ENCODE data around the gene PLXND1.

PLXND1 gene

DNA sequence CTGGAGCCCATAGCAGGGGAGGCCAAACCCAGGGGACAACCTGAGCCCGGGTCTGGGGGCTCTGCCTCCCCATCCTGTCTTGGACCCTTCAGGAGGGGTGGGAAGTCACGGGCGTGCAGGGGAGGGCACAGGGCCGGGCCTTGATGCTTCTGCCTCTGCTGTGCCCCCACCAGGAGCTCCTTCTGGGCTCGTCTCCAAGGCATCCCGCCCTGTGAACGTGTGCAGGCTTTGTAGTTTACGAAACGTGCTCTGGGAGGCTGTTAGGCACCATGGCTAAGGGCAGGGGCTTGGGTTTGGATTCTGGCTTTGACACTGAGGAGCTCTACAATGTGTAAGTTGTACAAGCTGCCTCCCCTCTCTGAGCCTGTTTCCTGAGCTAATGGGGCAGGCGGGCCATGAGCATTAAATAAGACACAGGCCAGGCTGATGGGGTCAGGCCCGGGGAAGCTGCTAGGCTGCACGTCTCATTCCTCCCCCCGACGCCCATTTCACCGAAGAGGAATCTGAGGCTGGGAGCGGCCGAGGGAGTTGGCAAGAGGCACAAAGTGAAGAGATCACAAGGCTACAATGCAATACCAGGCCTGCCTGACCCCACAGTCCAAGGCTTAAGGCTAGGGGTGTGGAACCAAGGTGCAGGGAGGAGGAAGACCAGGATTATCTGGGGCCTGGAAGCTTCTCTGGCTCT, 19.6 kb downstream of the PLXND1 start:
- DNase-seq (ENCODE audit: low read depth, low spot score) = no peak
- Histone ChIP-seq H3K9ac (ENCODE audit: insufficient read length, low read depth) (no peak overlapping the region), H3K4me3 (ENCODE audit: insufficient read length, low read depth) (no peak overlapping the region), H3K27me3 (ENCODE audit: insufficient read depth, insufficient read length) (no peaks in the 10 kb centered on the region), H3K4me1 (ENCODE audit: insufficient read depth, insufficient read length) (peaks cover 25% of the 10 kb centered on the region), H3K9me3 (ENCODE audit: insufficient read depth, low read length) (no peaks in the 10 kb centered on the region), H3K36me3 (ENCODE audit: insufficient read depth, insufficient read length, low read length) (peaks cover 96% of the 10 kb centered on the region)
- no peak for TF ChIP-seq YY1 (IDR thresholded peaks at IDR 0.05; ENCODE audit: insufficient read depth, insufficient read length)
- TF ChIP-seq ZNF274 (IDR thresholded peaks at IDR 0.05; ENCODE audit: low read depth, low read length) = no peak
- TF ChIP-seq SUZ12 (IDR thresholded peaks at IDR 0.05; ENCODE audit: extremely low read depth, insufficient read depth, insufficient read length) = no peak

GRCh38 chr3:129585949-129586657, 20.4 kb downstream of the PLXND1 start:
- H3K4me1 ChIP-seq (ENCODE audit: insufficient read depth, insufficient read length) = peaks cover 20% of the 10 kb centered on the region
- H3K36me3 ChIP-seq (ENCODE audit: insufficient read depth, insufficient read length, low read length) = peaks cover 98% of the 10 kb centered on the region
- TF ChIP-seq YY1 (IDR thresholded peaks at IDR 0.05; ENCODE audit: insufficient read depth, insufficient read length) (no peak), ZNF274 (IDR thresholded peaks at IDR 0.05; ENCODE audit: low read depth, low read length) (no peak), SUZ12 (IDR thresholded peaks at IDR 0.05; ENCODE audit: extremely low read depth, insufficient read depth, insufficient read length) (no peak)
- DNase-seq (ENCODE audit: low read depth, low spot score) = no peak
- no peaks in the 10 kb centered on the region for H3K27me3 ChIP-seq (ENCODE audit: insufficient read depth, insufficient read length)
- H3K4me3 ChIP-seq (ENCODE audit: insufficient read length, low read depth) = no peak overlapping the region
- no peak overlapping the region for H3K9ac ChIP-seq (ENCODE audit: insufficient read length, low read depth)
- no peaks in the 10 kb centered on the region for H3K9me3 ChIP-seq (ENCODE audit: insufficient read depth, low read length)

DNA sequence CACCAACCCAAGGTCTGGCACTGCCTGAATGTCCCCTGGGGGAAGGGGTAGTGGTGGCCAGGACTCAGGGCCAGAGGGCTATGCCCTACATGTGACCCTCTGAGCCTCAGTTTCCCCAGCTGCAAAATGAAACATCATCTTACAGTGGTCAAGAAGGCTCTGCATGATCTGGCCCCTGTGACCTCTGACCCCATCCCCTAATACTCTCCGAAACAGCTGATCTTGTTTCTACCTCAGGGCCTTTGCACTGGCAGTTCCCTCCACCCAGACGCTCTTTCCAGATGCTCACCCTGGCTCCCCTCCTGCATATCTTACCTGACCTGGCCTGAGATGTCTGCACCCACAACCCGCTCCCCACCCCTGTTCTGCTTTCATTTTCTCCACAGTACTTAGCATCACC, 21.8 kb downstream of the PLXND1 start:
- H3K27me3 ChIP-seq (ENCODE audit: insufficient read depth, insufficient read length) = no peaks in the 10 kb centered on the region
- H3K9me3 ChIP-seq (ENCODE audit: insufficient read depth, low read length) = no peaks in the 10 kb centered on the region
- H3K36me3 ChIP-seq (ENCODE audit: insufficient read depth, insufficient read length, low read length) = peaks cover 100% of the 10 kb centered on the region
- H3K4me1 ChIP-seq (ENCODE audit: insufficient read depth, insufficient read length) = peaks cover 11% of the 10 kb centered on the region
- no peak overlapping the region for H3K9ac ChIP-seq (ENCODE audit: insufficient read length, low read depth)
- no peak for DNase-seq (ENCODE audit: low read depth, low spot score)
- no peak overlapping the region for H3K4me3 ChIP-seq (ENCODE audit: insufficient read length, low read depth)
- TF ChIP-seq SUZ12 (IDR thresholded peaks at IDR 0.05; ENCODE audit: extremely low read depth, insufficient read depth, insufficient read length) (no peak), YY1 (IDR thresholded peaks at IDR 0.05; ENCODE audit: insufficient read depth, insufficient read length) (no peak), ZNF274 (IDR thresholded peaks at IDR 0.05; ENCODE audit: low read depth, low read length) (no peak)

- no peaks in the 10 kb centered on the region for H3K9me3 ChIP-seq (ENCODE audit: insufficient read depth, low read length)
- DNase-seq (ENCODE audit: low read depth, low spot score) = no peak
- H3K4me3 ChIP-seq (ENCODE audit: insufficient read length, low read depth) = no peak overlapping the region
- no peak for TF ChIP-seq YY1 (IDR thresholded peaks at IDR 0.05; ENCODE audit: insufficient read depth, insufficient read length)
- TF ChIP-seq ZNF274 (IDR thresholded peaks at IDR 0.05; ENCODE audit: low read depth, low read length) = no peak
- no peak for TF ChIP-seq SUZ12 (IDR thresholded peaks at IDR 0.05; ENCODE audit: extremely low read depth, insufficient read depth, insufficient read length)
- H3K36me3 ChIP-seq (ENCODE audit: insufficient read depth, insufficient read length, low read length) = peaks cover 100% of the 10 kb centered on the region
- H3K4me1 ChIP-seq (ENCODE audit: insufficient read depth, insufficient read length) = peaks cover 6% of the 10 kb centered on the region
- H3K27me3 ChIP-seq (ENCODE audit: insufficient read depth, insufficient read length) = no peaks in the 10 kb centered on the region
- no peak overlapping the region for H3K9ac ChIP-seq (ENCODE audit: insufficient read length, low read depth)
These were observed 23.2 kb downstream of the PLXND1 start for GRCh38 chr3:129583289-129583688.

DNA sequence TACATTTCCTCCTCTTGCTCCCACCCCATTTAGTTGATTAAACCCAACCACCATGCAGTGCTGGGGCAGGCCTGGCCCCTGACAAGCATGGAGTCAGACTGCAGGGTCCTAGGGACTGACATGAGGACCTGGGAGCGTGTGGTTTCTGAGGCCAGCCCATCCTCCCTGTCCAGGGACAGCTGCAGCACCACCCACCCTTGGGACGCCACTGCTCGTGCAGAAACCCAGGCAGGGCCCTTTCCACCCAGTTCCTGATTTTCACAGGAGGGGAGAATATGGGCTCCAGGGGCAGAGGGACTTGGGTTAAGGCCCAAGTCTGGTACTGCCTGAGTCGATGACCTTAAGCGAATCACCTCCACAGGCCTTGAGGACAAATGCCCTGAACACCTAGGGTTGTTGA, 23.7 kb downstream of the PLXND1 start:
- peaks cover 100% of the 10 kb centered on the region for H3K36me3 ChIP-seq (ENCODE audit: insufficient read depth, insufficient read length, low read length)
- no peak for DNase-seq (ENCODE audit: low read depth, low spot score)
- no peak overlapping the region for H3K9ac ChIP-seq (ENCODE audit: insufficient read length, low read depth)
- no peaks in the 10 kb centered on the region for H3K9me3 ChIP-seq (ENCODE audit: insufficient read depth, low read length)
- no peak overlapping the region for H3K4me3 ChIP-seq (ENCODE audit: insufficient read length, low read depth)
- H3K4me1 ChIP-seq (ENCODE audit: insufficient read depth, insufficient read length) = peaks cover 2% of the 10 kb centered on the region
- TF ChIP-seq SUZ12 (IDR thresholded peaks at IDR 0.05; ENCODE audit: extremely low read depth, insufficient read depth, insufficient read length) (no peak), YY1 (IDR thresholded peaks at IDR 0.05; ENCODE audit: insufficient read depth, insufficient read length) (no peak), ZNF274 (IDR thresholded peaks at IDR 0.05; ENCODE audit: low read depth, low read length) (no peak)
- no peaks in the 10 kb centered on the region for H3K27me3 ChIP-seq (ENCODE audit: insufficient read depth, insufficient read length)

GRCh38 chr3:129581623-129582022, 24.9 kb downstream of the PLXND1 start:
- peaks cover 99% of the 10 kb centered on the region for H3K36me3 ChIP-seq (ENCODE audit: insufficient read depth, insufficient read length, low read length)
- H3K27me3 ChIP-seq (ENCODE audit: insufficient read depth, insufficient read length) = no peaks in the 10 kb centered on the region
- no peak overlapping the region for H3K4me3 ChIP-seq (ENCODE audit: insufficient read length, low read depth)
- H3K9me3 ChIP-seq (ENCODE audit: insufficient read depth, low read length) = no peaks in the 10 kb centered on the region
- no peak for DNase-seq (ENCODE audit: low read depth, low spot score)
- no peak for TF ChIP-seq ZNF274 (IDR thresholded peaks at IDR 0.05; ENCODE audit: low read depth, low read length)
- TF ChIP-seq YY1 (IDR thresholded peaks at IDR 0.05; ENCODE audit: insufficient read depth, insufficient read length) = no peak
- TF ChIP-seq SUZ12 (IDR thresholded peaks at IDR 0.05; ENCODE audit: extremely low read depth, insufficient read depth, insufficient read length) = no peak
- H3K4me1 ChIP-seq (ENCODE audit: insufficient read depth, insufficient read length) = peaks cover 7% of the 10 kb centered on the region
- no peak overlapping the region for H3K9ac ChIP-seq (ENCODE audit: insufficient read length, low read depth)

GRCh38 chr3:129579991-129580390, 26.5 kb downstream of the PLXND1 start:
- Histone ChIP-seq H3K36me3 (ENCODE audit: insufficient read depth, insufficient read length, low read length) (peaks cover 99% of the 10 kb centered on the region), H3K4me3 (ENCODE audit: insufficient read length, low read depth) (no peak overlapping the region), H3K9ac (ENCODE audit: insufficient read length, low read depth) (no peak overlapping the region), H3K4me1 (ENCODE audit: insufficient read depth, insufficient read length) (peaks cover 21% of the 10 kb centered on the region), H3K27me3 (ENCODE audit: insufficient read depth, insufficient read length) (no peaks in the 10 kb centered on the region), H3K9me3 (ENCODE audit: insufficient read depth, low read length) (no peaks in the 10 kb centered on the region)
- no peak for DNase-seq (ENCODE audit: low read depth, low spot score)
- no peak for TF ChIP-seq YY1 (IDR thresholded peaks at IDR 0.05; ENCODE audit: insufficient read depth, insufficient read length)
- no peak for TF ChIP-seq ZNF274 (IDR thresholded peaks at IDR 0.05; ENCODE audit: low read depth, low read length)
- TF ChIP-seq SUZ12 (IDR thresholded peaks at IDR 0.05; ENCODE audit: extremely low read depth, insufficient read depth, insufficient read length) = no peak

Measured in NT2/D1 (cell line).